Liver (tissue), 9 donors: ENCODE results near the gene BTAF1. TPM values are rescaled to one million over a fixed set of nuclear protein-coding genes. Genes with fewer than 3 reads are reported as not detected.

Experiments
- DNase-seq: peaks from one replicate; pipeline ENCODE4 v3.0.0-alpha.2; 2017; ENCODE audit warnings: low spot score
- H3K27ac ChIP-seq, 2 donors: one replicate each; pipeline ENCODE4 v1.7.0; 2013; ENCODE audit warnings: inconsistent platforms in 2 of 2, low read length in 2 of 2, control low read depth in 1 of 2, low read depth in 1 of 2, mild to moderate bottlenecking in 1 of 2
- H3K27me3 ChIP-seq, 4 donors: one replicate each; pipeline versions ENCODE4 v1.6.1 to v1.7.0; 2013; ENCODE audit warnings: low read length in 3 of 4, inconsistent platforms in 1 of 4, mild to moderate bottlenecking in 1 of 4, moderate library complexity in 1 of 4; ENCODE audit not compliant: control insufficient read depth in 4 of 4, insufficient read depth in 4 of 4
- H3K36me3 ChIP-seq, 4 donors: one replicate each; pipeline versions ENCODE4 v1.6.1 to v1.7.0; 2013; ENCODE audit warnings: low read length in 3 of 4, mild to moderate bottlenecking in 3 of 4, low read depth in 1 of 4, moderate library complexity in 1 of 4; ENCODE audit not compliant: control insufficient read depth in 4 of 4, insufficient read depth in 3 of 4
- H3K4me1 ChIP-seq, 4 donors: one replicate each; pipeline versions ENCODE4 v1.6.1 to v1.7.0; 2013; ENCODE audit warnings: low read length in 3 of 4, mild to moderate bottlenecking in 3 of 4, moderate library complexity in 1 of 4; ENCODE audit not compliant: control insufficient read depth in 4 of 4, insufficient read depth in 4 of 4
- H3K4me3 ChIP-seq, 3 donors: one replicate each; pipeline versions ENCODE4 v1.6.1 to v1.7.0; 2013; ENCODE audit warnings: low read length in 3 of 3, control low read depth in 1 of 3, low read depth in 1 of 3, mild to moderate bottlenecking in 1 of 3
- H3K9ac ChIP-seq, 2 donors: one replicate each; pipeline ENCODE4 v1.7.0; 2013; ENCODE audit warnings: low read length in 2 of 2, mild to moderate bottlenecking in 2 of 2, moderate library complexity in 2 of 2, control low read depth in 1 of 2, low read depth in 1 of 2
- H3K9me3 ChIP-seq, 4 donors: one replicate each; pipeline versions ENCODE4 v1.6.1 to v1.7.0; 2013; ENCODE audit warnings: low read length in 3 of 4; ENCODE audit not compliant: control insufficient read depth in 4 of 4
- ATF3 ChIP-seq: IDR thresholded peaks from 2 replicates; pipeline ENCODE4 v1.6.1; 2016; ENCODE audit warnings: antibody characterized with exemption
- CTCF ChIP-seq: fragments of 150-350 bp; IDR thresholded peaks from 2 replicates; pipeline ENCODE4 v1.5.1; 2017; ENCODE audit warnings: improper control_type of control experiment, low read depth, low read length; ENCODE audit not compliant: missing input control
- EGR1 ChIP-seq, 2 donors: IDR thresholded peaks; 2 replicates each; pipeline ENCODE4 v1.6.1; 2016 to 2018; ENCODE audit warnings: antibody characterized with exemption in 2 of 2, low read depth in 2 of 2
- FOXA1 ChIP-seq: IDR thresholded peaks from 2 replicates; pipeline ENCODE4 v1.6.1; 2016; ENCODE audit warnings: antibody characterized with exemption
- FOXA2 ChIP-seq: IDR thresholded peaks from 2 replicates; pipeline ENCODE4 v1.6.1; 2016; ENCODE audit warnings: antibody characterized with exemption
- GABPA ChIP-seq, 2 donors: IDR thresholded peaks in 1 of 2; conservative IDR thresholded peaks in 1 of 2; 2 replicates each; pipeline ENCODE4 v1.6.1; 2016; ENCODE audit warnings: antibody characterized with exemption in 2 of 2, mild to moderate bottlenecking in 1 of 2, moderate library complexity in 1 of 2
- HNF4A ChIP-seq, 2 donors: conservative IDR thresholded peaks; 2 replicates each; pipeline ENCODE4 v1.6.1; 2016; ENCODE audit warnings: antibody characterized with exemption in 2 of 2, mild to moderate bottlenecking in 2 of 2
- HNF4G ChIP-seq: IDR thresholded peaks from 2 replicates; pipeline ENCODE4 v1.6.1; 2016; ENCODE audit warnings: antibody characterized with exemption
- JUND ChIP-seq, 2 donors: IDR thresholded peaks; 2 replicates each; pipeline ENCODE4 v1.6.1; 2016; ENCODE audit warnings: antibody characterized with exemption in 2 of 2
- MAX ChIP-seq: IDR thresholded peaks from 2 replicates; pipeline ENCODE4 v1.6.1; 2016; ENCODE audit warnings: antibody characterized with exemption
- NR2F2 ChIP-seq: IDR thresholded peaks from 2 replicates; pipeline ENCODE4 v1.6.1; 2016; ENCODE audit warnings: antibody characterized with exemption
- RAD21 ChIP-seq, 2 donors: IDR thresholded peaks; 2 replicates each; pipeline ENCODE4 v1.6.1; 2016; ENCODE audit warnings: antibody characterized with exemption in 2 of 2, mild to moderate bottlenecking in 2 of 2
- REST ChIP-seq: IDR thresholded peaks from 2 replicates; pipeline ENCODE4 v1.6.1; 2016; ENCODE audit warnings: antibody characterized with exemption, mild to moderate bottlenecking
- RXRA ChIP-seq, 2 donors: IDR thresholded peaks; 2 replicates each; pipeline ENCODE4 v1.6.1; 2017 to 2018; ENCODE audit warnings: antibody characterized with exemption in 2 of 2, mild to moderate bottlenecking in 1 of 2
- SP1 ChIP-seq: IDR thresholded peaks from 2 replicates; pipeline ENCODE4 v1.6.1; 2018; ENCODE audit warnings: antibody characterized with exemption, mild to moderate bottlenecking
- TAF1 ChIP-seq: conservative IDR thresholded peaks from 2 replicates; pipeline ENCODE4 v1.6.1; 2016; ENCODE audit warnings: antibody characterized with exemption, mild to moderate bottlenecking
- YY1 ChIP-seq: IDR thresholded peaks from 2 replicates; pipeline ENCODE4 v1.6.1; 2016; ENCODE audit warnings: antibody characterized with exemption, mild to moderate bottlenecking
- ZBTB33 ChIP-seq: IDR thresholded peaks from 2 replicates; pipeline ENCODE4 v1.6.1; 2016; ENCODE audit warnings: antibody characterized with exemption
- WGBS: extraction: QIAGEN DNeasy Blood & Tissue Kit; methylation state at CpG from one replicate; pipeline ENCODE4 v1.1.7; 2013; 5-methylcytosine and 5-hydroxymethylcytosine counted together
- polyA plus RNA-seq, 2 donors: library from polyadenylated mRNA; stranded (reverse) in 1 of 2; unstranded in 1 of 2; fragments of 200-250 nt in 1 of 2; fragments of >200 nt in 1 of 2; fragmentation: Nextera tagmentation in 1 of 2; extraction: Ambion mirVana in 1 of 2; gene quantifications; one replicate each; pipeline versions ENCODE4 v1.2.1 to v1.2.3, GENCODE V29; 2013 to 2015
- total RNA-seq, 2 donors: library from RNA; depleted of rRNA; stranded (reverse); fragments of >200 nt; gene quantifications; one replicate each; pipeline ENCODE4 v1.2.3, GENCODE V29; 2014
- donor health status: healthy.
- donor health status: healthy.
- donor health status: healthy.
- donor health status: healthy.
- donor health status: healthy.

BTAF1 gene
- total and polyA plus RNA-seq, 4 donors, result 5.9 to 49.6 (median 18.0) TPM

- no peaks in the 10 kb centered on the region for H3K4me1 ChIP-seq
- H3K27me3 ChIP-seq, result no peaks in the 10 kb centered on the region
- no peak for DNase-seq
- no peaks in the 10 kb centered on the region for H3K36me3 ChIP-seq
- no peak overlapping the region for H3K27ac ChIP-seq
- 90% methylated on average over 1 of the region's 1 CpG for WGBS
- no peaks in the 10 kb centered on the region for H3K9me3 ChIP-seq
- H3K4me3 ChIP-seq, result no peak overlapping the region
- no peak overlapping the region for H3K9ac ChIP-seq
- no peak for TF ChIP-seq JUND (IDR thresholded peaks at IDR 0.05)
- TF ChIP-seq TAF1, result no peak
- TF ChIP-seq EGR1 (IDR thresholded peaks at IDR 0.05; ENCODE audit: low read depth in 2 of 2), result no peak
- no peak for TF ChIP-seq HNF4G
- TF ChIP-seq FOXA2, result no peak
- no peak for TF ChIP-seq RAD21 (IDR thresholded peaks at IDR 0.05)
- TF ChIP-seq RXRA (IDR thresholded peaks at IDR 0.05), result no peak
- TF ChIP-seq CTCF, result no peak
- no peak for TF ChIP-seq GABPA (IDR thresholded peaks at IDR 0.05 in 1 of 2, conservative IDR thresholded peaks at IDR 0.05 in 1 of 2)
- TF ChIP-seq HNF4A (conservative IDR thresholded peaks at IDR 0.05), result no peak
- no peak for TF ChIP-seq SP1
- TF ChIP-seq YY1, result no peak
- TF ChIP-seq FOXA1, result no peak
- no peak for TF ChIP-seq MAX
- TF ChIP-seq REST, result no peak
- no peak for TF ChIP-seq ATF3
- TF ChIP-seq ZBTB33, result no peak
- no peak for TF ChIP-seq NR2F2
Measured at GRCh38 chr10:92038949-92039348, 115.4 kb downstream of the BTAF1 start.
